Uterus (tissue), 2 donors: ENCODE results near the gene EYS.

ENCODE experiments used
- CTCF ChIP-seq, 4 experiments: fragments of 200-600 bp in 2 of 4; fragments of 450-650 bp in 2 of 4; sonication (generic) in 2 of 4; IDR thresholded peaks; one replicate each; pipeline ENCODE4 v1.5.1; 2016 to 2019; ENCODE audit warnings: antibody characterized with exemption in 4 of 4, mild to moderate bottlenecking in 2 of 4, moderate library complexity in 1 of 4
- POLR2A ChIP-seq, 2 donors: fragments of 450-650 bp; IDR thresholded peaks; one replicate each; pipeline ENCODE4 v1.6.1; 2016; ENCODE audit warnings: antibody characterized with exemption in 2 of 2, mild to moderate bottlenecking in 1 of 2, moderate library complexity in 1 of 2

GRCh38 chr6:64083261-64083660, 1623.8 kb downstream of the EYS start:
- TF ChIP-seq POLR2A (IDR thresholded peaks at IDR 0.05) (no peak), CTCF (IDR thresholded peaks at IDR 0.05) (no peak)
